Measurements from ENCODE around the gene CLCC1. TPM values are rescaled to one million over a fixed set of nuclear protein-coding genes. Genes with fewer than 3 reads are reported as not detected.
"Not testable (repeated sequence)": the region's sequence is repeated elsewhere in the genome, so short reads cannot be mapped to it uniquely, and the experiment has no call there.

CLCC1 gene
- total RNA-seq, 2 donors from 2014 or later: 15.5 to 17.0 TPM

DNA sequence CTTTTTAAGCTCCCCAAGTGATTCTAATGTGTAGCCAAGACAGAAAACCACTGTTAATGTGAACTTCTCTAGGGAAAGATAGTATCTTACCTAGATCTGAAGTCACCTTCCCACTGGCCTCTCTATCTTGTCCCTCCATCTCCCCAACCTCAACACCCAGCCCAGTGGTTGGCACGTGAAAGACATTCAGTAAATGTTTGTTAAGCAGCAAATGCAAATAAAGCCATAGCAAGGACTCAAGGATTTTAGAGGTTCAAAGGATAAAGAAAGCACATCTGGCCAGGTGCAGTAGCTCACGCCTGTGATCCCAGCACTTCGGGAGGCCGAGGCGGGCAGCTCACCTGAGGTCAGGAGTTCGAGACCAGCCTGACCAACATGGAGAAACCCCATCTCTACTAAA, 9.8 kb downstream of the CLCC1 start:
- Mint-ChIP-seq H3K27ac (no peak overlapping the region), H3K9me3 (no peaks in the 10 kb centered on the region), H3K27me3 (peaks cover 8% of the 10 kb centered on the region in 2 donors), H3K36me3 (peaks cover 12% of the 10 kb centered on the region), H3K4me3 (no peak overlapping the region), H3K4me1 (ENCODE audit: low read depth in 2 of 2) (peaks cover 36 to 42% of the 10 kb centered on the region in 2 donors)
- no peak for ATAC-seq
- DNase-seq (ENCODE audit: low spot score): no peak

DNA sequence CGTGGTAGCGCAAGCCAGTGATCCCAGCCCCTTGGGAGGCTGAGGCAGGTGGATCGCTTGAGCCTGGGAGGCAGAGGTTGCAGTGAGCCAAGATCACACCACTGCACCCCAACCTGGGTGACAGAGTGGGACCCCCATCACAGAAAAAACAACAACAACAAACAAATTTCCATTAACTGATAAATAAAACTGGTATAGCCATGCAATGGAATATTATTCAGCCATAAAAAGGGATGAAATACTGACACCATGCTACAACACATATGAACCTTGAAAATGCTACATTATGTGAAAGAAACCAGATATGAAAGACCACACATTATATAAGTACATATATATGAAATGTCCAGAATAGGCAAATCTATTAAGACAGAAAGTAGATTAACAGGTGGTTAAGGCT, 12.0 kb downstream of the CLCC1 start:
- DNase-seq (ENCODE audit: low spot score) (no peak), ATAC-seq (no peak)
- Mint-ChIP-seq H3K36me3 (peaks cover 7% of the 10 kb centered on the region), H3K4me3 (no peak overlapping the region), H3K27me3 (peaks cover 0 to 3% of the 10 kb centered on the region in 2 donors), H3K4me1 (ENCODE audit: low read depth in 2 of 2) (peaks cover 26 to 36% of the 10 kb centered on the region in 2 donors), H3K27ac (no peak overlapping the region), H3K9me3 (no peaks in the 10 kb centered on the region)

DNA sequence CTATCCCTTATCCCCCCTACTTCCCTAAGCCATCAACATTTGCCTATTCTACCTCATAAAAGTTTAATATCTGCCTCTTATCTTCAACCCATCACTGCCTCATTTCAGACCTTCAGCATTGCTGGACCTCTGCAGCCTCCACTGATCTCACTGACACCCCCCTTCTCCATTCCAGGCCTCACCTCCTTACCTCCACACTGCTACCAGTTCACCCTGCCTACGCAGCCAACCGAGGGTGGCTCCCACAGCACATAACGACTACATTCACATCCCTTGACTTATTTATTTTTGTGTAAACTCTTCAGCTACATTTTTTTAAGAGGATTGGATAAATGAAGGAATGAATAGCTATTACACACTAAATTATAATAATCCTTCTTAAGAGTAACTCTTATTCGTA, 14.2 kb downstream of the CLCC1 start:
- ATAC-seq (no peak), DNase-seq (ENCODE audit: low spot score) (no peak)
- no peaks in the 10 kb centered on the region for H3K9me3 Mint-ChIP-seq
- no peak overlapping the region for H3K4me3 Mint-ChIP-seq
- H3K4me1 Mint-ChIP-seq (ENCODE audit: low read depth in 2 of 2): peaks cover 25% of the 10 kb centered on the region in 2 donors
- no peak overlapping the region for H3K27ac Mint-ChIP-seq
- H3K27me3 Mint-ChIP-seq: peaks cover 0 to 3% of the 10 kb centered on the region in 2 donors
- peaks cover 12% of the 10 kb centered on the region for H3K36me3 Mint-ChIP-seq

DNA sequence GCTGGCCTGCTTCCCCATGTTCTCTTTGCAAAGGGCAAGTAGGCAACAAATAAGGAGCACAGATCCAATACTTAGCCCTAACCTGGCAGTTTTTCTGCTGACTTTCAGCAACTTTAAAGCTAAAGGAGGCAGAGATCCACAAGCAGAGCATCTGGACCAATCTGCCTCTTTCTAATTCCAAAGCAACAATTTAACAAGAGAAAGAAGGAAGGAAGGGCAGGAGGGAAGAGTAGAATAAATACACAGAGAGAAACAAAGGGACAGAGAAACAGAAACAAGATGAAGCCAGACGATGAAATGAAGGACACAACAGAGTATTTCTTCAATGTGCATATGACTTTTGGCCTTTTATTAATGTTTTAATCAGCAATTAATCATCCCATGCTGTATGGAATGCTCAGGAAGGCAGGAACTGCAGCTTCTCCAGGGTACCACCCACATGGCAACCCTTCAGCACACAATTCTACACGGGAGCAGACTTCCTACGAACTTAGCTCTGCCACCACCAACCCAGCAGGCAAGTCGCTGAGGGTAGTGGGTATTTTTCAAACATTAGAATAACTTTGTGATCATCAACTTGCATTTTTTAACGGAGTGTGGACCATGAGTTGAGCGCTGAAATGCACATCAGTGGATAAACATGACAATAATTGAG, 15.3 kb downstream of the CLCC1 start:
- Mint-ChIP-seq H3K4me3 (no peak overlapping the region), H3K27ac (no peak overlapping the region), H3K27me3 (no peaks in the 10 kb centered on the region), H3K36me3 (peaks cover 7% of the 10 kb centered on the region), H3K9me3 (no peaks in the 10 kb centered on the region), H3K4me1 (ENCODE audit: low read depth in 2 of 2) (peaks cover 15 to 18% of the 10 kb centered on the region in 2 donors)
- DNase-seq (ENCODE audit: low spot score) (no peak), ATAC-seq (no peak)

DNA sequence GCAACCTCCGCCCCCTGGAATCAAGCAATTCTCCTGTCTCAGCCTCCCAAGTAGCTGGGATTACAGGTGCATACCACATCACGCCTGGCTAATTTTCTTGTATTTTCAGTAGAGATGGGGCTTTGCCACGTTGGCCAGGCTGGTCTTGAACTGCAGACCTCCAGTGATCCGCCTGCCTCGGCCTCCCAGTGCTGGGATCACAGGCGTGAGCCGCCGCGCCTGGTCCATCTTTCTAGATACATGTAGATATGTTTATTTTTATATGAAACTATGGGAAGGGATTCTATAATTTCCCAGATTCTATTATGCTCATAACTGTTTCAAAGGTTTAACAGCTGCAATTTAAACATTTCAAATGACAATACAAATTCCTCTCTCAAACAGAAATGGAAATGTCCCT, 27.1 kb downstream of the CLCC1 start:
- no peaks in the 10 kb centered on the region for H3K27me3 Mint-ChIP-seq
- H3K4me3 Mint-ChIP-seq: no peak overlapping the region
- no peaks in the 10 kb centered on the region for H3K9me3 Mint-ChIP-seq
- H3K36me3 Mint-ChIP-seq: peaks cover 10% of the 10 kb centered on the region
- ATAC-seq (no peak), DNase-seq (ENCODE audit: low spot score) (no peak)
- H3K4me1 Mint-ChIP-seq (ENCODE audit: low read depth in 2 of 2): no peaks in the 10 kb centered on the region
- no peak overlapping the region for H3K27ac Mint-ChIP-seq

DNA sequence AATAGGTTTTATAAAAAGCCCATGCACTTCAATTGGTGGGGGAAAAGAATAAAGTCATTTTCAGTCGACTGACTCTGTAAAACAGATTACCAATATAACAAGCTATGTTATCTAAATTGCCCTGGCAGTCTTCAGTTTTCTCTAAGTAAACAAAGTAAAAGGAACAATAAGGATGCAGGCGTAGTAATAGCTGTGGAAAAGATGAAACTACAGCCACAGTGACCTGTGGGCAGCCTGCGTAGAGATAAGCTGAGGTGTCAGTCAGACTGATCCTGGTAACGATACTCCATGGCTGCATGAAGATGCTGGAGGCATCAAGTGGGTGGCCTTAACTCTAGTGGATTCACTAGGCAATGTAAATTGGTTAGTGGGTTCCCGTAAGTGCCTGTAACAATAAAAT, 29.3 kb downstream of the CLCC1 start:
- H3K4me1 Mint-ChIP-seq (ENCODE audit: low read depth in 2 of 2): no peaks in the 10 kb centered on the region
- H3K4me3 Mint-ChIP-seq: no peak overlapping the region
- H3K9me3 Mint-ChIP-seq: no peaks in the 10 kb centered on the region
- DNase-seq (ENCODE audit: low spot score) (no peak), ATAC-seq (no peak)
- no peaks in the 10 kb centered on the region for H3K27me3 Mint-ChIP-seq
- H3K27ac Mint-ChIP-seq: no peak overlapping the region
- H3K36me3 Mint-ChIP-seq: peaks cover 17% of the 10 kb centered on the region

DNA sequence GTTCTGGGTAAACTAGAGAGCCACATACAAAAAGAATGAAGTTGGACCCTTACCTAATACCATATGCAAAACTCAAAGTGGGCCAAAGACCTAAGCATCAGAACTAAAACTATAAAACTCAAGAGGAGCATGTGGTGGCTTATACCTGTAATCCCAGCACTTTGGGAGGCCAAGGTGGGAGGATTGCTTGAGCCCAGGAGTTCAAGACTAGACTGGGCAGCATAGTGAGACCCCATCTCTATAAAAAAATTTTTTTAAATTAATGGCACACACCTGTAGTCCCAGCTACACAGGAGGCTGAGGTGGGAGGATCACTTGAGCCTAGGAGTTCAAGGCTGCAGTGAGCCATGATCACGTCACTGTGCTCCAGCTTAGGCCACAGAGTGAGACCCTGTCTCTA, 35.7 kb downstream of the CLCC1 start:
- H3K9me3 Mint-ChIP-seq; H3K27ac Mint-ChIP-seq; H3K4me1 Mint-ChIP-seq (ENCODE audit: low read depth in 2 of 2); ATAC-seq; H3K4me3 Mint-ChIP-seq; DNase-seq (ENCODE audit: low spot score); H3K27me3 Mint-ChIP-seq: not testable (repeated sequence)
- H3K36me3 Mint-ChIP-seq: peaks cover 14% of the 10 kb centered on the region

DNA sequence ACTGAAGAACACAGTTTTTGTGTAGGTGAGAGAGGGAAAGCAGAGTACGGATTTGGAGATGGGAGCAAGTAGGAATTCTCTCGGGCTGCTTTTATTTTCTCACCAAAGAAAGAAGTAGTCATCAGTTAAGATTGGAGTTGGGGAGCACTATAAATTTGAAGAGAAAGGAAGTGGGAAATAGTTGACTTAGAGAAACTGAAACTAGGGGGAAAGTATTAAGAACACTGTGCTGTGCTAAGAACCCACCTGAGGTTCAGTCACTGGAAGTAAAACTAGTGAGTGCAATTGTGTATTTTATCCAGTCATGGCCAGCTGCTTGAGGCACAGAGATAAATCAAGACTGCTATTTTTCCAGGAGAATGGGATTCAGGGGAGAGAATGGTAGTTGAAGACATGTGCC, 37.4 kb downstream of the CLCC1 start:
- ATAC-seq: no peak
- DNase-seq (ENCODE audit: low spot score): no peak
- Mint-ChIP-seq H3K27ac (no peak overlapping the region), H3K4me1 (ENCODE audit: low read depth in 2 of 2) (no peaks in the 10 kb centered on the region), H3K9me3 (no peaks in the 10 kb centered on the region), H3K36me3 (peaks cover 14% of the 10 kb centered on the region), H3K27me3 (no peaks in the 10 kb centered on the region), H3K4me3 (no peak overlapping the region)

DNA sequence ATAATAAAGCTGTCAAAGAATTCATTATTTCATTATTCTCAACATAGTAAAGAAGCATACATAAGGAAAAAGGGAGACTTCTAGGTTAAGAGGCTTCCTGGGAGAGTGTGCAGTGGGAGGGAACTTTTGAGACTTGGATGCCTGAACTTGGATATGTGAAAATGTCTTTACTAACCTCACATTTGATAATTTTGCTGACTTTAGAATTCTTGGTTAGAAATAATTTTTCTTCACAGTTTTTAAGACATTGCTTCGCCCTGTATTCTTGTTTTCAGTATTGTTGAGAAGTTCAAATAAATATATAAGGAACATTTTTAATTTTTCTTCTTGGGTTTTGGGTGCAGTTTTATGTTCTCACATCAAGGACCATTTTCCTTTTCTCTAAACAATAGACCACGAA, 46.5 kb downstream of the CLCC1 start:
- DNase-seq (ENCODE audit: low spot score) (no peak), ATAC-seq (no peak)
- no peaks in the 10 kb centered on the region for H3K4me1 Mint-ChIP-seq (ENCODE audit: low read depth in 2 of 2)
- no peaks in the 10 kb centered on the region for H3K27me3 Mint-ChIP-seq
- no peaks in the 10 kb centered on the region for H3K36me3 Mint-ChIP-seq
- H3K9me3 Mint-ChIP-seq: no peaks in the 10 kb centered on the region
- H3K4me3 Mint-ChIP-seq: no peak overlapping the region
- H3K27ac Mint-ChIP-seq: no peak overlapping the region

Other genes starting within 250 kb of the CLCC1 start
- gene STXBP3, start 216.8 kb downstream of the CLCC1 start, total RNA-seq: 10 to 100 TPM; 52.9 to 53.1 TPM
- not detected for gene AKNAD1, start 106.4 kb downstream of the CLCC1 start, total RNA-seq
- 10 to 100 TPM in 1 of 2 donors, 1 to 10 TPM in 1; 7.7 to 25.0 TPM for gene GPSM2, start 86.5 kb downstream of the CLCC1 start, total RNA-seq
- gene WDR47, start 78.6 kb upstream of the CLCC1 start, total RNA-seq: 10 to 100 TPM; 15.1 to 16.1 TPM
- gene TAF13, start 112.5 kb upstream of the CLCC1 start, total RNA-seq: 10 to 100 TPM; 28.1 to 42.3 TPM
- 10 to 100 TPM; 40.8 to 53.8 TPM for gene TMEM167B, start 127.3 kb upstream of the CLCC1 start, total RNA-seq
- 1 to 10 TPM; 1.4 to 4.0 TPM for gene ELAPOR1, start 150.6 kb upstream of the CLCC1 start, total RNA-seq

Data from natural killer cell treated with Interleukin-12 subunit alpha and Interleukin-12 subunit beta and Interleukin-15 and Interleukin-18, amount 100 ng/mL, for 72 hours (primary cell).